Measurements from ENCODE around the gene SYNE3.

- TF ChIP-seq CTCF (IDR thresholded peaks at IDR 0.05; ENCODE audit: insufficient read depth, low read length, poor library complexity, severe bottlenecking) (no peak), EZH2phosphoT487 (conservative IDR thresholded peaks at IDR 0.05; ENCODE audit: low read length) (no peak)
Observed at GRCh38 chr14:95495538-95496025, 20.9 kb downstream of the SYNE3 start.

Data from SU-DHL-6 (cell line).